PC-9 (cell line): ENCODE results near the gene RNF114.

Source experiments
- EZH2 ChIP-seq: fragments of 200-600 bp; sonication (generic); IDR thresholded peaks from 2 replicates; pipeline ENCODE4 v1.8.0; 2017; ENCODE audit warnings: antibody characterized with exemption, low read depth
- TF ChIP-seq, protein P1 (sequence below): fragments of 200-600 bp; sonication (generic); conservative IDR thresholded peaks from 2 replicates; pipeline ENCODE4 v1.6.1; 2017; ENCODE audit warnings: mixed run types, antibody characterized with exemption, mild to moderate bottlenecking, moderate library complexity

GRCh38 chr20:49915118-49915379 is 21.1 kb upstream of the RNF114 start:
- TF ChIP-seq, protein P1, sequence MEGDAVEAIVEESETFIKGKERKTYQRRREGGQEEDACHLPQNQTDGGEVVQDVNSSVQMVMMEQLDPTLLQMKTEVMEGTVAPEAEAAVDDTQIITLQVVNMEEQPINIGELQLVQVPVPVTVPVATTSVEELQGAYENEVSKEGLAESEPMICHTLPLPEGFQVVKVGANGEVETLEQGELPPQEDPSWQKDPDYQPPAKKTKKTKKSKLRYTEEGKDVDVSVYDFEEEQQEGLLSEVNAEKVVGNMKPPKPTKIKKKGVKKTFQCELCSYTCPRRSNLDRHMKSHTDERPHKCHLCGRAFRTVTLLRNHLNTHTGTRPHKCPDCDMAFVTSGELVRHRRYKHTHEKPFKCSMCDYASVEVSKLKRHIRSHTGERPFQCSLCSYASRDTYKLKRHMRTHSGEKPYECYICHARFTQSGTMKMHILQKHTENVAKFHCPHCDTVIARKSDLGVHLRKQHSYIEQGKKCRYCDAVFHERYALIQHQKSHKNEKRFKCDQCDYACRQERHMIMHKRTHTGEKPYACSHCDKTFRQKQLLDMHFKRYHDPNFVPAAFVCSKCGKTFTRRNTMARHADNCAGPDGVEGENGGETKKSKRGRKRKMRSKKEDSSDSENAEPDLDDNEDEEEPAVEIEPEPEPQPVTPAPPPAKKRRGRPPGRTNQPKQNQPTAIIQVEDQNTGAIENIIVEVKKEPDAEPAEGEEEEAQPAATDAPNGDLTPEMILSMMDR: no peak
- no peak for TF ChIP-seq EZH2
